GM18526 (cell line): ENCODE data around the gene PPP4R3B.

Source experiments
- POLR2A ChIP-seq: IDR thresholded peaks from 3 replicates; pipeline ENCODE4 v1.6.1; 2011; ENCODE audit not compliant: insufficient read length; ENCODE audit errors: extremely low read depth

The PPP4R3B gene

GRCh38 chr2:55617175-55618024 is at the start of gene PPP4R3B:
TSS of gene PPP4R3B (minus strand) at chr2:55617622. CDS start at chr2:55617285, 337 bp downstream.
- peak; percentile 83 for TF ChIP-seq POLR2A

DNA sequence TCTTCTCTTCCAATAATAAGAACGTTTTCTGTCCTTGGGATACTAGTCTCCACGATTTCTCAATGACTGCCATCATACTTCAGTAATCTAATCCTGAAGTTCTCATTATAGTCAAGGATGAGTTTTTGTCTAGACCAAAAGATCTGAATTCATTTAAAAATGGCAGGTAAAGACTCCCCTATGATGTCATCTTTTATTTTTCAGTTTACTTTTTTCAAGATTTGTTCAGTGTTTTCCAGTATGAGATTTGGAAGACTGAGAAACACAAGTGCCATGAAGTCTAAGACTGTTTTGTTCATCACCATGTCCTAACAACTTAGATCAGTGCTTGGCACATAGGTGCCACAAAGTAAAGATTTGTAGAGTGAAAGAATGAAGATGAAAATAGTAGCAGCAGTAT is 35.8 kb upstream of the PPP4R3B start:
- TF ChIP-seq POLR2A = no peak

DNA sequence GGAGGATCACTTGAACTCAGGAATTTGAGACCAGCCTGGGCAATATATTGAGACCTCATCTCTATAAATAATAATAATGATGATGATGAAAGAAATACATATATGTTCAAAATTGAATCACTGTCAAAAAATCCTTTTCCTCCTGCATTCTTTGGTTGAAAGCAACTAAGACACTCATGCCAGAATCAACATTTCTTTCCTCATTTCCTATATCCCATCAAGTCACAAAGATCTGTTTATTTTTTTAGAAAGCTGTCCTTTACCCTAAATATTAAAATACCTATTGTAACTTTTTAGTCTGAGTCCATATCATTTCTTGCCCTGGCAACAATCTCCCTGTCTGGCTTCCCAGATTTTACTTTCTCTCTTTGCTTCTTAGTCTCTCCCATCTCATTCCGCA is 31.8 kb upstream of the PPP4R3B start:
- TF ChIP-seq POLR2A = no peak

DNA sequence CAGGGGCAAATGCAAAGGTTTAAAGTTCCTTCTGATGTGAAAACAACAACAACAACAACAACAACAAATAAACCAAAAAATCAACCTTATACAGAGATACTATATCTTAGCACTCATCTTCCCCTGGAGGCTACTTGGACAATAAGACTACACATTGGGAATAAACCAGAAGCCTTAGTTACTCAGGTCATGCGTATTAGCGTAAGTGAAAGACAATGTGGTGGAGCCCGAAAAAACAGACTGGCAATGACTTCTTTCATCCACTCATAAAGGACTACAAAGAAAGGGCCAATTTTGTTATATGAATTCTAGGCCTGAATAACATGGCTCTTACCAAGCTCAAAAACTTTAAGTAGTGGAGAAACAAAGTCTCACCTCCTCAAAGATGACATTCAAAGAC is 19.4 kb upstream of the PPP4R3B start:
- TF ChIP-seq POLR2A = no peak

DNA sequence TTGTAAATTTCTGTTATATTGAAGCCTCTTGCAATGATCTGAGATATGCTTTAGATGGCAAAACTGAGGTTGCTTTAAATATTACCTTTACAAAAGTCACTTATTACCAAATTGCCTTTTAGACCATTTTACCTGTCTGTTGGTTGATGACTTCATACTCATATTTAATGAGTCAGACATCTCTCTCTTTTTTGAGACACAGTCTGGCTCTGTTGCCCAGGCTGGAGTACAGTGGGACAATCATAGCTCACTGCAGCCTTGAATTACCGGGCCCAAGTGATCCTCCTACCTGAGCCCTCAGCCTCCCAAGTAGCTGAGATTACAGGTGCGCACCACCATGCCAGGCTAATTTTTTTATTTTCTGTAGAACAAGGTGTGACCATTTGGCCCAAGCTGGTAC is 11.5 kb upstream of the PPP4R3B start:
- no peak for TF ChIP-seq POLR2A

DNA sequence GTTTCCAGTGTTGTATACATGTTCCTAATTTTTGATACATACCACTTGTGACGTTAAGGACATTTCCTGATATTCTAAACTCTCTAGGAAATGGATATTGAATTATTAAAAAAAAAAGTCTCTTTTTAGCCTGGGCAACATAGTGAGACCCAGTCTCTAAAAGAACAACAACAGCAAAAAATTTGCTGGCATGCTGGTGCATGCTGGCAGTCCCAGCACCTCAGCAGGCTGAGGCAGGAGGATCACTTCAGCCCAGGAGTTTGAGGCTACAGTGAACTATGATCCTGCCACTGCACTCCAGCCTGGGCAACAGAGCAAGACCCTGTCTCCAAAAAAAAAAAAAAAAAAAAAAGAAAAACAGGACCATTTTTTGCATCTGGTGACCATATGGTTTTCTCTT is 10.5 kb upstream of the PPP4R3B start:
- TF ChIP-seq POLR2A = no peak

GRCh38 chr2:55621802-55622201 is 4.4 kb upstream of the PPP4R3B start:
- no peak for TF ChIP-seq POLR2A

- no peak for TF ChIP-seq POLR2A
Observed at GRCh38 chr2:55620123-55620779, 2.8 kb upstream of the PPP4R3B start.

- TF ChIP-seq POLR2A = no peak
Observed at GRCh38 chr2:55618275-55619055, 1.0 kb upstream of the PPP4R3B start.

DNA sequence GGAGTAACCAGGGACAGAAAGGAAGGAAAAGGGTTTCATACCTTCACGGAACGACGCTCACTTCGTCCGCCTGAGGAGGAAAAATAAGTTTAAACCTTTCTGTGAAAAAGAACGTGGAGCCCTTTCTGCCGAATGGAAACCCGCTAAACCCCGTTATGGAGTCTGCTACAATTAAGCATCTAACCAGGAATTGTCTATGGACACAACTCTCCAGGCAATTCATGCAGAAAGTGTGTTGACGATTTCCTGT is 528 bp upstream of the PPP4R3B start:
- no peak for TF ChIP-seq POLR2A

DNA sequence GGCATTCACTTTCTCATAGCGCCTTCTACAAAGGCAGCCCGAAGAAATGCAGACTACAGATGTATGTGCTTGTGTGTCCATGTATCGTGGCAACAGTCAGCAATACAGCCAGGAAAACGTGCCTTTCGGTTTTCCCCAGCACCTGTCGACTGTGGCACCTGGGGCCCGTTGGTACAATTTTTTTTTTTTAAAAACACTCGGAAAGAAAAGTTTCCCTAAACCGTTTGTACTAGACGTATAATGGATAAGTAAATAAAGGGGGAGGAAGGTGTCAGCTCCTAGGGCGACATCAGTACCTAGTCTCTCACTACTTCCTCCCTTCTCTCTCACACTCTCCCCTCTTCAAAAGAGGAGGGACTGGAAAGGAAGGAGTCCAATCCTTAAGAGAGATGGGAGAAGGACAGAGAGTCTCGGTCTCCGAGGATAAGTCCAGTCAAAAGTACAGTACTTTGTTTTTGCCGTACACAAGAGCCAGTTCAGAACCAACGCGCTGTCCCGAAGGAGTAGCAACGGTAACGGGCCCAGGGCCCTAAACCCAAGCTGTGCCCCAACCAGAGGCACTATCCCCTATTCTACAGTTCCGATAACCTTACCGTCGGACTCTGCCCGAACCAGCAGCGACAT is 759 bp downstream of the PPP4R3B start:
- no peak for TF ChIP-seq POLR2A

- no peak for TF ChIP-seq POLR2A
Observed at GRCh38 chr2:55611997-55612396, 5.4 kb downstream of the PPP4R3B start.

GRCh38 chr2:55610954-55611743 is 6.3 kb downstream of the PPP4R3B start:
- TF ChIP-seq POLR2A = no peak

- TF ChIP-seq POLR2A = no peak
Observed at GRCh38 chr2:55609938-55610578, 7.4 kb downstream of the PPP4R3B start.

- TF ChIP-seq POLR2A = no peak
Observed at GRCh38 chr2:55609193-55609794, 8.1 kb downstream of the PPP4R3B start.
